KMS-11 (cell line): Measurements from ENCODE around the gene ZNF536.

Source experiments
- H2AFZ ChIP-seq: fragments of 200-600 bp; sonication (generic); 2 replicates; pipeline ENCODE4 v1.6.1; 2016; ENCODE audit warnings: antibody characterized with exemption, mixed run types, low read depth
- H3K27ac ChIP-seq: fragments of 200-600 bp; sonication (generic); 2 replicates; pipeline ENCODE4 v1.6.1; 2016; ENCODE audit warnings: mild to moderate bottlenecking, mixed run types
- H3K27me3 ChIP-seq: fragments of 200-600 bp; sonication (generic); 2 replicates; pipeline ENCODE4 v1.6.1; 2017; ENCODE audit warnings: mild to moderate bottlenecking, low read depth, mixed run types, moderate library complexity; ENCODE audit not compliant: insufficient read depth
- H3K36me3 ChIP-seq: fragments of 200-600 bp; sonication (generic); 2 replicates; pipeline ENCODE4 v1.6.1; 2017; ENCODE audit warnings: mild to moderate bottlenecking, mixed run types; ENCODE audit not compliant: insufficient read depth
- H3K4me1 ChIP-seq: fragments of 200-600 bp; sonication (generic); 2 replicates; pipeline ENCODE4 v1.6.1; 2016; ENCODE audit warnings: mild to moderate bottlenecking, low read depth, mixed run types; ENCODE audit not compliant: poor library complexity, severe bottlenecking
- H3K4me2 ChIP-seq: fragments of 200-600 bp; sonication (generic); 2 replicates; pipeline ENCODE4 v1.7.0; 2016; ENCODE audit warnings: mild to moderate bottlenecking, mixed run types
- H3K4me3 ChIP-seq: fragments of 200-600 bp; sonication (generic); IDR thresholded peaks from 2 replicates; pipeline ENCODE4 v1.6.1; 2017; ENCODE audit warnings: low read depth, low read length, mixed read lengths; ENCODE audit not compliant: insufficient read depth
- H3K79me2 ChIP-seq: fragments of 200-600 bp; sonication (generic); 2 replicates; pipeline ENCODE4 v1.6.1; 2016; ENCODE audit warnings: low read depth, mixed run types; ENCODE audit not compliant: insufficient read depth
- H3K9ac ChIP-seq: fragments of 200-600 bp; sonication (generic); 2 replicates; pipeline ENCODE4 v1.6.1; 2016; ENCODE audit warnings: mild to moderate bottlenecking, mixed run types
- H4K20me1 ChIP-seq: fragments of 200-600 bp; sonication (generic); 2 replicates; pipeline ENCODE4 v1.6.1; 2016; ENCODE audit warnings: mild to moderate bottlenecking, mixed run types; ENCODE audit not compliant: insufficient read depth
- TF ChIP-seq, protein P1 (sequence below): fragments of 200-600 bp; sonication (generic); conservative IDR thresholded peaks from 2 replicates; pipeline ENCODE4 v1.6.1; 2017; ENCODE audit warnings: low read depth, mild to moderate bottlenecking, antibody characterized with exemption, low read length, moderate library complexity, mixed read lengths

Gene ZNF536

GRCh38 chr19:30577551-30578105 lies 205.4 kb downstream of the ZNF536 start:
- no peak overlapping the region for H3K4me3 ChIP-seq
- H3K4me2 ChIP-seq: no peak overlapping the region
- H3K9ac ChIP-seq: no peak overlapping the region
- H2AFZ ChIP-seq: no peak overlapping the region
- H3K27me3 ChIP-seq: no peaks in the 10 kb centered on the region
- H3K27ac ChIP-seq: no peak overlapping the region
- no peaks in the 10 kb centered on the region for H3K79me2 ChIP-seq
- no peaks in the 10 kb centered on the region for H3K36me3 ChIP-seq
- H4K20me1 ChIP-seq: no peaks in the 10 kb centered on the region
- TF ChIP-seq, protein P1, sequence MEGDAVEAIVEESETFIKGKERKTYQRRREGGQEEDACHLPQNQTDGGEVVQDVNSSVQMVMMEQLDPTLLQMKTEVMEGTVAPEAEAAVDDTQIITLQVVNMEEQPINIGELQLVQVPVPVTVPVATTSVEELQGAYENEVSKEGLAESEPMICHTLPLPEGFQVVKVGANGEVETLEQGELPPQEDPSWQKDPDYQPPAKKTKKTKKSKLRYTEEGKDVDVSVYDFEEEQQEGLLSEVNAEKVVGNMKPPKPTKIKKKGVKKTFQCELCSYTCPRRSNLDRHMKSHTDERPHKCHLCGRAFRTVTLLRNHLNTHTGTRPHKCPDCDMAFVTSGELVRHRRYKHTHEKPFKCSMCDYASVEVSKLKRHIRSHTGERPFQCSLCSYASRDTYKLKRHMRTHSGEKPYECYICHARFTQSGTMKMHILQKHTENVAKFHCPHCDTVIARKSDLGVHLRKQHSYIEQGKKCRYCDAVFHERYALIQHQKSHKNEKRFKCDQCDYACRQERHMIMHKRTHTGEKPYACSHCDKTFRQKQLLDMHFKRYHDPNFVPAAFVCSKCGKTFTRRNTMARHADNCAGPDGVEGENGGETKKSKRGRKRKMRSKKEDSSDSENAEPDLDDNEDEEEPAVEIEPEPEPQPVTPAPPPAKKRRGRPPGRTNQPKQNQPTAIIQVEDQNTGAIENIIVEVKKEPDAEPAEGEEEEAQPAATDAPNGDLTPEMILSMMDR: no peak
- no peaks in the 10 kb centered on the region for H3K4me1 ChIP-seq

DNA sequence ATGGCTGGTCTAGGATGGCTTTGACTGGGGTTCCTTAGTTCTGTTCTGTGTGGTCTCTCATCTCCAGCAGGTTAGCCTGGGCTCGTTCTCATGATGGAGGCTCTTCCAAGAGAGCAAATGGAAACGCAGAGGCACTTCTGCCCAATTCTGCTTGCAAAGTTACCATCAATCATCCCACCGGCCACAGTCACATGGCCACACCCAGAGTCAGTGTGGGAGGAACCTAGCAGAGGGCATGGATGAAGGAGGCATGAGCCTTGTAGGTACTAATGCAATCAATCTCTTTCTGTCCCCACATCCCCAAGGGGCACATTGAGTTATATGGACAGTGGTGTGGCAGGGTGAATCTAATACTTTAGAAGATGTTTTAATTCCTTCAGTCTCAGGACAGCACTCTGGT lies 207.2 kb downstream of the ZNF536 start:
- H3K9ac ChIP-seq: no peak overlapping the region
- no peaks in the 10 kb centered on the region for H3K4me1 ChIP-seq
- no peak overlapping the region for H2AFZ ChIP-seq
- H3K4me2 ChIP-seq: no peak overlapping the region
- H3K36me3 ChIP-seq: no peaks in the 10 kb centered on the region
- H3K79me2 ChIP-seq: no peaks in the 10 kb centered on the region
- no peaks in the 10 kb centered on the region for H3K27me3 ChIP-seq
- no peaks in the 10 kb centered on the region for H4K20me1 ChIP-seq
- no peak overlapping the region for H3K27ac ChIP-seq
- TF ChIP-seq, protein P1: no peak
- no peak overlapping the region for H3K4me3 ChIP-seq

GRCh38 chr19:30580673-30581072 lies 208.5 kb downstream of the ZNF536 start:
- Histone ChIP-seq H3K27ac (no peak overlapping the region), H2AFZ (no peak overlapping the region), H3K9ac (no peak overlapping the region), H3K36me3 (no peaks in the 10 kb centered on the region), H4K20me1 (no peaks in the 10 kb centered on the region), H3K4me2 (no peak overlapping the region), H3K27me3 (no peaks in the 10 kb centered on the region), H3K4me3 (no peak overlapping the region), H3K79me2 (no peaks in the 10 kb centered on the region), H3K4me1 (no peaks in the 10 kb centered on the region)
- TF ChIP-seq, protein P1: no peak

DNA sequence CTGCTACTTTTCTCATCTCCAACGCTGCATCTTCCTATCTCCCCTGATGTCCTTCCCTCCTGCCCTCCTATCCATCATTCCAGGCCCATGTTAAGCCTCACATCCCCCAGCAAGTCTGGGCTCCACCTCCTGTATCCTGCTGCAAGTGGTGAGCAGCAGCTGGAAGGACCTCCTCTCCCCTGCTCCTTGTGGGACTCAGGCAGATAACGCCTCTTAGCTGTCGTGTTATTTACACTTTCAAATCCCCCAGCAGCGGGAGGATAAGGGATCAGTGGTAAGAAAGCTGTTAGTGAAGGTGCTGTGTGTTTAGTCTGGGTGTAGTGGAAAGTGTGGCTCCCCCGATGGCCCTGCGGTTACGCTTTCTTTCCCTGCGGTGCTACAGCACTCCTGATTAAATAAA lies 211.9 kb downstream of the ZNF536 start:
- no peak overlapping the region for H3K4me2 ChIP-seq
- H3K36me3 ChIP-seq: no peaks in the 10 kb centered on the region
- H3K79me2 ChIP-seq: no peaks in the 10 kb centered on the region
- no peaks in the 10 kb centered on the region for H4K20me1 ChIP-seq
- no peak overlapping the region for H3K9ac ChIP-seq
- H3K27me3 ChIP-seq: no peaks in the 10 kb centered on the region
- H2AFZ ChIP-seq: no peak overlapping the region
- H3K4me3 ChIP-seq: no peak overlapping the region
- TF ChIP-seq, protein P1: no peak
- no peak overlapping the region for H3K27ac ChIP-seq
- H3K4me1 ChIP-seq: no peaks in the 10 kb centered on the region
